GM04504 (cell line): ENCODE measurements around the gene ZNF581.
A peak's percentile ranks its signal among the peaks of the same experiment; 100 is the strongest.

Experiments
- DNase-seq: peaks from one replicate; pipeline ENCODE4 v3.0.0-alpha.2; 2012; ENCODE audit warnings: low read depth

The ZNF581 gene, protein sequence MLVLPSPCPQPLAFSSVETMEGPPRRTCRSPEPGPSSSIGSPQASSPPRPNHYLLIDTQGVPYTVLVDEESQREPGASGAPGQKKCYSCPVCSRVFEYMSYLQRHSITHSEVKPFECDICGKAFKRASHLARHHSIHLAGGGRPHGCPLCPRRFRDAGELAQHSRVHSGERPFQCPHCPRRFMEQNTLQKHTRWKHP

DNA sequence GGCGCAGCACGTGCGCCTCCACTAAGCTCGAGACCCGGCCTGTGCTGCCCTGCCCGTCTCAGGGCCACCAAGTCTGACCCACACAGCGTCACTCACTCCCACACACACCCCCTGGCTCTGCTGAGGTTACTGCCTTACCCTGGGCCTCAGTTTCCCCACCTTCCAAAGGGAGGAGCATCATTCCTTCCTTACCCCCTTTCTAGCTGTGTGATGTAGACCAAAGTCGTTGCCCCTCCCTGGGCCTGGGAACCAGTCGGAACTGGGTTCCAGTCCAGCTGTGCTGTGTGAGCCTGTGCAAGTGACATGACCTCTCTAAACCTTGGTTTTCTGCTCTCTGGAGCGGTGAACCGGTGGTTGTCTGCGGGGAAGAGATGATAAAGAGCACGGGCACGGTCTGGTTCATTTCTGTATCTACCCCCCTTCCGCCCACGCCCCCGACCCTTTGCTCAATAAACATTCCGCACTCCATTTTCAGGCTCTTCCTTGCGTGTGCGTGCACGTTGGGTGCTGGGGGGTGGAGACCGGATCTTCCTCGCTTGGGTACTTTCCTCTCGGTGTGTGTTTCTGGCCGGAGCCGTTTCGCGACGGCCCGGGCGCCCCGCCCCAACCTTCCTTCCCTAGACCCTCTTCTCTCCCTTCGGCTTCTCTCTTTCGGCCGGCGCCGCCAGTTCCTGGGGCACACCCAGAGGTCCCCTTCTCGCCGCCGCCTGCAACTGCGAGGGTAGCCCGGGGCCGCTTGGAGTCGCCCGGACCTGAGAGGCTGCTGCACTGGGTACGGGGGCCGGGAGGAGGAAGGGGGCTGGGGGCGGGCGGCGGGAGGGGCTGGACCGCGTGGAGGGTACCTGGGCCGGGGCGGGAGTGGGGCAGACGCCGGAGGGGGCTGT is at the start of gene ZNF581:
ZNF581 (plus strand) TSS at position 647 of the 884 bp plus-strand sequence. CDS start 923 bp downstream, outside the sequence.
- no peak for DNase-seq

GRCh38 chr19:55594996-55595545 is 48.4 kb upstream of the ZNF581 start:
- no peak for DNase-seq

DNA sequence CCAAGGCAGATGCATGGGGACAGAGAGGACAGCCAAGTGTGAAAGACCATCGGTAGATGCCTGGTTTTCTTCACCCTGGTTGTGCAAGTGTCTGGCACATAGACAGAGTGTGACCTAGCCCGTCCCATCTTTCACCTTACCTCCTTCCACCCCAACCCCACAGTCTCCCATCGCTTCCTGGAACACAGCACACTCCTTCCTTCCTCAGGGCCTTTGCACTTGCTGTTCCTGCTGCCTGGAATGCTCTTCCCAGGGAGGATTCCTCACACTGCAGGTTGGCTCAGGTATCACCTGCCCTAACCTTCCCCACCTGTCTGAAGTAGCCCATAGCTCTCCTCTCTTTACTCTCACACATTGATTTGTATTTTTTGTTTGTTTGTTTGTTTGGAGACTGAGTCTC is 47.1 kb upstream of the ZNF581 start:
- DNase-seq, result no peak

DNA sequence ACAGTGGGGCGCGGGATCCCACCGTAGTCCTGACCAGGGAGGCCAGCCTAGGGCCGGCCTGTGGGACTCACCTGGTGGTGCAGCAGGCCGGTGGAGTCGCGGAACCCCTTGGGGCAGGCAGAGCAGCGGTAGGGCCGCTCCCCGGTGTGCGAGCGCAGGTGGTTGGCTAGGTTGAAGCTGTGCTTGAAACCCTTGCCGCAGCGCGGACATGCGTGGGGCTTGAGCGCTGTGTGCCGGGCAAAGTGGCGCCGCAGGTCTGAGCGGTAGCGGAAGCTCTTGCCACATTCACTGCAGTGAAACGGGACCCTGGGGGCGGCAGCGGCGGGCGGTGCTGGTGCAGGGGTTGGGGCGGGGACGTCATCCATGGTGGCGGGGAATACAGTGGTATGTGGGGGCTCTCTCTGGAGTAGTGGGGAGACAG is 45.9 kb upstream of the ZNF581 start:
- DNase-seq, result no peak

GRCh38 chr19:55598034-55598433 is 45.4 kb upstream of the ZNF581 start:
- DNase-seq, result no peak

GRCh38 chr19:55598719-55599467 is 44.6 kb upstream of the ZNF581 start:
- DNase-seq, result peak; percentile 85

DNA sequence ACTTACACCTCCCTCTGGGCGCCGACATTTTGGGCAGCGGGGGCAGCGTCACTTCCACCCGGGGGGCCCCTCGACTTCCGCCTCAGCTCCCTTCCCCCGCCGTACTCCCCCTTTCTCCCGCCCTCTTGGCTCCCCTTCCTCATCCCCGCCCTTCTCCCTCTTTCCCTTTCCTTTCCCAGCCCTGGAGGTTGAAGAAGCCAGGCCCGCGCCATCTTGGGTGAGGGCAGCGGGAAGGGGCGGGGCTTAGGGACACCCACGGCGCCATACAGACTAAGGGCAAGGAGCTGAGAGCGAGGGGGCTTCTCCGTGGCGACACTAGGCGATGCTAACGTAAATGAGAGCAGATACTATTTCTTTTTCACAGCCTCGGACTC is 44.0 kb upstream of the ZNF581 start, which contains the start of gene FIZ1:
FIZ1 (minus strand) TSS at position 50 of the 374 bp plus-strand sequence. CDS start 1,652 bp downstream, outside the sequence.
- peak; percentile 98 for DNase-seq

DNA sequence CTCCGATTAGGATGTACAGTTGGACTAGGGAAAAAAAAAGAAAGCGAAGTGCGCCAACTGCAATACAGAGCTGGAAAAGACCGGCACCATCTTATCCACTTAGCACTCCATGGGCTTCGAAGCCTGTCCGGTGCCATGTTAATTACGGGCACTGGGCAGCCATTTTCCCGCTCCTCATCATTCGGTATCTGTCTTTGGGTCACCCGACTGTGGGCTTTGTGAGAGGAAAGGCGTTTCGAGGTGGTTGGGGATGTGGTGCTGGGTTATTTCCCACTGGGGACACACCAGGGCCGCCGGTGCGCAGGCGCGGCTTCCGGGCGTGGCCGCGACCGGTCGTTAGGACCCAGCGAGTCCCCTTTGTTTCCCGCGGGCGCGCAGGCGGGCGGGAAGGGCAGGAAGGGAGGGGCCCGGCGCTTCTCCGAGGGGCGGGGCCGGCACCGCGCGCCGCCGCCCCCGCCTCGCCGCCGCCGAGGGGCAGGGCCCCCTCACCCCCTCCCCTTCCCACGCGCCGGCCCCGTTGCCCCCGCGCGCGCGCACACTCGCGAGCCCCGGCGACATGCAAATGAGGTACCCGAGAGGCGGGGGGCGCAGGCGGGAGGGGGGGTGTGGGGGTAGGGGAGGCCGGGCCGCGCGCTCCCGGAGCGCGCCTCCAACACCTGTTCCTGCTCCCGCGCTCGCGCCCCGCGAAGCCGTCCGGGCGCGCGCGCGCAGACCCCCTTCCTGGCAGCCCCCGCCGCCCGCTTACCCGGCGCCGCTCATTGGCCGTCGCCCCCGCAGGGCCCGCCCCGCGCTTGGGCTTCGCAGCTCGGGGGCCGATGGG is 43.4 kb upstream of the ZNF581 start, which contains the start of gene ZNF524:
ZNF524 (plus strand) TSS at position 447 of the 820 bp plus-strand sequence. CDS start 1,825 bp downstream, outside the sequence.
- DNase-seq, result peak; percentile 82

- no peak for DNase-seq
These were observed 42.8 kb upstream of the ZNF581 start for GRCh38 chr19:55600662-55601028.

DNA sequence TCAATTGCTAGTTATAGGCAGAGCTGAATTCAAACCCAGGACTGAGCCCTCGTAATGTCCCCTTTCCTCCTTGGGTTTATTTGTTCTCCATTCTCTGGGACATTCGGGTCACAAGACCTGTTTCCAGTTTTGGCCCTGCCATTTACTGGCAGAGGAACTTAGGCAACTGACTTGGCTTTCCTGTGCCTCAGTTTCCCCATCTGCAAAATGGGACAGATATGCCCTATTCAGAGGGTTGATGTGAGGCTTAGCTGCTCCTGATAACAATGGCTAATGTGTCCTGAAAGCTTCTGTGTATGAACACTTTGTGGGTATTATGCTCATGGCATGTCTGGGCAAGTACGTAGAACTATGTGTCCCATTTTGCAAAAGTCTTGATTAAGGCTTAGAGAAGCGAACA is 42.4 kb upstream of the ZNF581 start:
- DNase-seq, result no peak

DNA sequence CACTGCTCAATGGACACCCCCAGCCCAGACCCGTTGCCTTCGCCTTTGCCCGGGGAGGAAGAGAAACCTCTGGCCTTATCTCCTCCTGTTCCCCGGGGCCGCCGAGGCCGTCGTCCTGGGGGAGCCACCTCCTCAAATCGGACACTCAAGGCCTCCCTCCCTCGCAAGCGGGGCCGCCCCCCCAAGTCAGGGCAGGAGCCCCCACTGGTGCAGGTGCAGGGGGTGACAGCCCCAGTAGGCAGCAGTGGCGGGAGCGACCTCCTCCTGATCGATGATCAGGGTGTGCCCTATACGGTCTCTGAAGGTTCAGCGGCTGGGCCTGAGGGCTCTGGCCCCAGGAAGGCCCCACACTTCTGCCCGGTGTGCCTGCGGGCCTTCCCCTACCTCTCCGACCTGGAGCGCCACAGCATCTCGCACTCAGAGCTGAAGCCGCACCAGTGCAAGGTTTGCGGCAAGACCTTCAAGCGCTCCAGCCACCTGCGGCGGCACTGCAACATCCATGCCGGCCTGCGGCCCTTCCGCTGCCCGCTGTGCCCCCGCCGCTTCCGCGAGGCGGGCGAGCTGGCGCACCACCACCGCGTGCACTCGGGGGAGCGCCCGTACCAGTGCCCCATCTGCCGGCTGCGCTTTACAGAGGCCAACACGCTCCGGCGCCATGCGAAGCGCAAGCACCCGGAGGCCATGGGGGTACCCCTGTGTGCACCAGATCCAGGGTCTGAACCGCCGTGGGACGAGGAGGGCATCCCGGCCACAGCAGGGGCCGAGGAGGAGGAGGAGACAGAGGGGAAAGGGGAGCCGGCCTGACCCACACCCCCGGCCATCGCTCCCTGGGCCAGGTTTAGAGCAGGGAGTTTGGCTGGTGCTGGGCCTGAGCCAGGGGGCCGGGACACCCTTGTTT is 41.1 kb upstream of the ZNF581 start:
- DNase-seq, result no peak

- DNase-seq, result no peak
These were observed 40.3 kb upstream of the ZNF581 start for GRCh38 chr19:55603115-55603514.

DNA sequence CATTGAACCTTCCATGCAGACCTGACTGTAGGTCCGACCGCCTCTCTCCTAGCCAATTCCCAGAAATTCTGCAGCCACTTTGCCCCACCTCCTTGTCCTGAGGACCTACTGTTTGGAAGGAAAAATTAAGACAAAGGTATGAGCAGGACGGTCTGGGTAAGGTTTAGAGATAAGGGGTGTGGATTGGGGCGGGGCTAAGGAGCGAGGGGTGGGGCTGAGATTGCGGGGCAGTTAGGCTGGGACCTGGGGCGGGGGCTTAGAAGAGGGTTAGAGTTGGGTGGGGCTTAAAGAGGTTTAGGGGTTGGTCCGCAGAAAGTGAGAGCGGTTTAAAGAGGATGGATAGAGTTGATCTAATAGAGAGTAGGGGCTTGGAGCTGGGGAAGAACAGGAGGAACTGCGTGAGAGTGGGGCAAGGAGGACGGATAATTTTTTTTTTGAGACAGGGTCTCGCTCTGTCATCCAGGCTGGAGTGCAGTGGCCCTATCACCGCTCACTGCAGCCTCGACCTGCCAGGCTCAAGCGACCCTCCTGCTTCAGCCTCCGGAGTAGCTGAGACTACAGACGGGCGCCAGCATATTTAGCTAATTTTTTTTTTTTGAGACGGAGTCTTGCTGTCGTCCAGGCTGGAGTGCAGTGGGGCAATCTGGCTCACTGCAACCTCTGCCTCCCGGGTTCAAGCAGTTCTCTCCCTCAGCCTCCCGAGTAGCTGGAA is 39.7 kb upstream of the ZNF581 start:
- no peak for DNase-seq

GRCh38 chr19:55605207-55605636 is 38.2 kb upstream of the ZNF581 start:
- peak; percentile 94 for DNase-seq

GRCh38 chr19:55605637-55606470 is 37.6 kb upstream of the ZNF581 start, which contains the start of gene ZNF865:
ZNF865 (plus strand) TSS chr19:55605647; CDS start chr19:55613619, 7,972 bp downstream.
- DNase-seq, result peak; percentile 61

DNA sequence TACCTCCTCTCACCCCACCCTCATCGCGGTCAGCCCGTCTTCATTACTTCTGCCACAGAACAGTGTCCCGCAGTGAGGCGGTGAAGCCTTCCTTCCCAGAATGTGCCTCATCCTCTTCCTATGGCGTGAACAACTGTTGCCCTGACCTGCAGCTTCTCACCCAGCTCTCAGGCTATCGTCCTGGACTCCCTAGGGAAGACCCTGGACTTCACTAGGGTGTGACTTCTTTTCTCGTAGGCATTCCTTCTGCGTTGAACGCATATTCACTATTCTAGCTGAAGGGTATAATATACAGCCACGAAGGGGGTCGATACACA is 37.0 kb upstream of the ZNF581 start:
- no peak for DNase-seq

- DNase-seq, result no peak
These were observed 36.6 kb upstream of the ZNF581 start for GRCh38 chr19:55606817-55607216.

GRCh38 chr19:55609326-55609725 is 34.1 kb upstream of the ZNF581 start:
- no peak for DNase-seq
